ENCODE results near the gene MYLK.

MYLK gene

GRCh38 chr3:123842711-123843110, 41.4 kb downstream of the MYLK start:
- Histone ChIP-seq H3K36me3 (ENCODE audit: control insufficient read depth, insufficient read depth, low read length) (no peaks in the 10 kb centered on the region), H3K4me1 (ENCODE audit: control insufficient read depth, insufficient read depth, low read length) (no peaks in the 10 kb centered on the region), H3K9me3 (ENCODE audit: control insufficient read depth, low read length) (no peaks in the 10 kb centered on the region), H3K27me3 (ENCODE audit: control insufficient read depth, insufficient read depth, low read length) (no peaks in the 10 kb centered on the region), H3K9ac (ENCODE audit: low read length) (no peak overlapping the region), H3K4me3 (ENCODE audit: low read length) (no peak overlapping the region)

GRCh38 chr3:123841476-123842238, 42.5 kb downstream of the MYLK start:
- Histone ChIP-seq H3K9ac (ENCODE audit: low read length) (no peak overlapping the region), H3K9me3 (ENCODE audit: control insufficient read depth, low read length) (no peaks in the 10 kb centered on the region), H3K27me3 (ENCODE audit: control insufficient read depth, insufficient read depth, low read length) (no peaks in the 10 kb centered on the region), H3K36me3 (ENCODE audit: control insufficient read depth, insufficient read depth, low read length) (no peaks in the 10 kb centered on the region), H3K4me1 (ENCODE audit: control insufficient read depth, insufficient read depth, low read length) (no peaks in the 10 kb centered on the region), H3K4me3 (ENCODE audit: low read length) (no peak overlapping the region)

- Histone ChIP-seq H3K9ac (ENCODE audit: low read length) (no peak overlapping the region), H3K4me1 (ENCODE audit: control insufficient read depth, insufficient read depth, low read length) (no peaks in the 10 kb centered on the region), H3K36me3 (ENCODE audit: control insufficient read depth, insufficient read depth, low read length) (no peaks in the 10 kb centered on the region), H3K27me3 (ENCODE audit: control insufficient read depth, insufficient read depth, low read length) (no peaks in the 10 kb centered on the region), H3K9me3 (ENCODE audit: control insufficient read depth, low read length) (no peaks in the 10 kb centered on the region), H3K4me3 (ENCODE audit: low read length) (no peak overlapping the region)
These were observed 43.2 kb downstream of the MYLK start for GRCh38 chr3:123840961-123841360.

GRCh38 chr3:123837858-123838257, 46.3 kb downstream of the MYLK start:
- no peaks in the 10 kb centered on the region for H3K36me3 ChIP-seq (ENCODE audit: control insufficient read depth, insufficient read depth, low read length)
- no peaks in the 10 kb centered on the region for H3K9me3 ChIP-seq (ENCODE audit: control insufficient read depth, low read length)
- no peaks in the 10 kb centered on the region for H3K27me3 ChIP-seq (ENCODE audit: control insufficient read depth, insufficient read depth, low read length)
- H3K9ac ChIP-seq (ENCODE audit: low read length), result no peak overlapping the region
- no peak overlapping the region for H3K4me3 ChIP-seq (ENCODE audit: low read length)
- no peaks in the 10 kb centered on the region for H3K4me1 ChIP-seq (ENCODE audit: control insufficient read depth, insufficient read depth, low read length)

- Histone ChIP-seq H3K27me3 (ENCODE audit: control insufficient read depth, insufficient read depth, low read length) (no peaks in the 10 kb centered on the region), H3K4me3 (ENCODE audit: low read length) (no peak overlapping the region), H3K9ac (ENCODE audit: low read length) (no peak overlapping the region), H3K9me3 (ENCODE audit: control insufficient read depth, low read length) (no peaks in the 10 kb centered on the region), H3K36me3 (ENCODE audit: control insufficient read depth, insufficient read depth, low read length) (no peaks in the 10 kb centered on the region), H3K4me1 (ENCODE audit: control insufficient read depth, insufficient read depth, low read length) (no peaks in the 10 kb centered on the region)
These were observed 49.5 kb downstream of the MYLK start for GRCh38 chr3:123834631-123835030.

- no peaks in the 10 kb centered on the region for H3K9me3 ChIP-seq (ENCODE audit: control insufficient read depth, low read length)
These were observed 50.7 kb downstream of the MYLK start for GRCh38 chr3:123833398-123833785.

GRCh38 chr3:123832692-123833397, 51.3 kb downstream of the MYLK start:
- no peaks in the 10 kb centered on the region for H3K27me3 ChIP-seq (ENCODE audit: control insufficient read depth, insufficient read depth, low read length)
- no peak overlapping the region for H3K9ac ChIP-seq (ENCODE audit: low read length)
- H3K36me3 ChIP-seq (ENCODE audit: control insufficient read depth, insufficient read depth, low read length), result no peaks in the 10 kb centered on the region
- no peaks in the 10 kb centered on the region for H3K4me1 ChIP-seq (ENCODE audit: control insufficient read depth, insufficient read depth, low read length)
- no peaks in the 10 kb centered on the region for H3K9me3 ChIP-seq (ENCODE audit: control insufficient read depth, low read length)
- H3K4me3 ChIP-seq (ENCODE audit: low read length), result no peak overlapping the region

More at GRCh38 chr3:123833398-123833785, 50.7 kb downstream of the MYLK start:
- H3K9ac ChIP-seq (ENCODE audit: low read length), result no peak overlapping the region
- no peaks in the 10 kb centered on the region for H3K36me3 ChIP-seq (ENCODE audit: control insufficient read depth, insufficient read depth, low read length)
- no peaks in the 10 kb centered on the region for H3K4me1 ChIP-seq (ENCODE audit: control insufficient read depth, insufficient read depth, low read length)
- no peak overlapping the region for H3K4me3 ChIP-seq (ENCODE audit: low read length)
- no peaks in the 10 kb centered on the region for H3K27me3 ChIP-seq (ENCODE audit: control insufficient read depth, insufficient read depth, low read length)

GRCh38 chr3:123831420-123831819, 52.7 kb downstream of the MYLK start:
- H3K9ac ChIP-seq (ENCODE audit: low read length), result no peak overlapping the region
- H3K27me3 ChIP-seq (ENCODE audit: control insufficient read depth, insufficient read depth, low read length), result no peaks in the 10 kb centered on the region
- no peaks in the 10 kb centered on the region for H3K9me3 ChIP-seq (ENCODE audit: control insufficient read depth, low read length)
- no peak overlapping the region for H3K4me3 ChIP-seq (ENCODE audit: low read length)
- no peaks in the 10 kb centered on the region for H3K36me3 ChIP-seq (ENCODE audit: control insufficient read depth, insufficient read depth, low read length)
- H3K4me1 ChIP-seq (ENCODE audit: control insufficient read depth, insufficient read depth, low read length), result no peaks in the 10 kb centered on the region

- Histone ChIP-seq H3K27me3 (ENCODE audit: control insufficient read depth, insufficient read depth, low read length) (no peaks in the 10 kb centered on the region), H3K4me1 (ENCODE audit: control insufficient read depth, insufficient read depth, low read length) (peaks cover 13% of the 10 kb centered on the region), H3K36me3 (ENCODE audit: control insufficient read depth, insufficient read depth, low read length) (no peaks in the 10 kb centered on the region), H3K9ac (ENCODE audit: low read length) (no peak overlapping the region), H3K9me3 (ENCODE audit: control insufficient read depth, low read length) (no peaks in the 10 kb centered on the region), H3K4me3 (ENCODE audit: low read length) (no peak overlapping the region)
These were observed 62.2 kb downstream of the MYLK start for GRCh38 chr3:123821920-123822319.

- no peaks in the 10 kb centered on the region for H3K36me3 ChIP-seq (ENCODE audit: control insufficient read depth, insufficient read depth, low read length)
- H3K9ac ChIP-seq (ENCODE audit: low read length), result no peak overlapping the region
- H3K27me3 ChIP-seq (ENCODE audit: control insufficient read depth, insufficient read depth, low read length), result no peaks in the 10 kb centered on the region
- H3K9me3 ChIP-seq (ENCODE audit: control insufficient read depth, low read length), result no peaks in the 10 kb centered on the region
- H3K4me1 ChIP-seq (ENCODE audit: control insufficient read depth, insufficient read depth, low read length), result peaks cover 13% of the 10 kb centered on the region
- H3K4me3 ChIP-seq (ENCODE audit: low read length), result no peak overlapping the region
These were observed 64.2 kb downstream of the MYLK start for GRCh38 chr3:123819949-123820348.

GRCh38 chr3:123818921-123819429, 65.2 kb downstream of the MYLK start:
- H3K9ac ChIP-seq (ENCODE audit: low read length), result no peak overlapping the region
- no peaks in the 10 kb centered on the region for H3K36me3 ChIP-seq (ENCODE audit: control insufficient read depth, insufficient read depth, low read length)
- no peaks in the 10 kb centered on the region for H3K9me3 ChIP-seq (ENCODE audit: control insufficient read depth, low read length)
- H3K4me1 ChIP-seq (ENCODE audit: control insufficient read depth, insufficient read depth, low read length), result peaks cover 13% of the 10 kb centered on the region
- H3K27me3 ChIP-seq (ENCODE audit: control insufficient read depth, insufficient read depth, low read length), result no peaks in the 10 kb centered on the region
- H3K4me3 ChIP-seq (ENCODE audit: low read length), result no peak overlapping the region

- Histone ChIP-seq H3K27me3 (ENCODE audit: control insufficient read depth, insufficient read depth, low read length) (no peaks in the 10 kb centered on the region), H3K36me3 (ENCODE audit: control insufficient read depth, insufficient read depth, low read length) (no peaks in the 10 kb centered on the region), H3K4me3 (ENCODE audit: low read length) (no peak overlapping the region), H3K9ac (ENCODE audit: low read length) (no peak overlapping the region), H3K4me1 (ENCODE audit: control insufficient read depth, insufficient read depth, low read length) (peaks cover 13% of the 10 kb centered on the region), H3K9me3 (ENCODE audit: control insufficient read depth, low read length) (no peaks in the 10 kb centered on the region)
These were observed 65.7 kb downstream of the MYLK start for GRCh38 chr3:123818324-123818920.
